ENCODE results near the gene PIGK.
A peak's percentile ranks its signal among the peaks of the same experiment; 100 is the strongest.
"Not testable (repeated sequence)": the region's sequence is repeated elsewhere in the genome, so short reads cannot be mapped to it uniquely, and the experiment has no call there.

Gene PIGK

GRCh38 chr1:77222496-77222895 is 3.3 kb upstream of the PIGK start:
- ATAC-seq (ENCODE audit: low read depth): no peak

DNA sequence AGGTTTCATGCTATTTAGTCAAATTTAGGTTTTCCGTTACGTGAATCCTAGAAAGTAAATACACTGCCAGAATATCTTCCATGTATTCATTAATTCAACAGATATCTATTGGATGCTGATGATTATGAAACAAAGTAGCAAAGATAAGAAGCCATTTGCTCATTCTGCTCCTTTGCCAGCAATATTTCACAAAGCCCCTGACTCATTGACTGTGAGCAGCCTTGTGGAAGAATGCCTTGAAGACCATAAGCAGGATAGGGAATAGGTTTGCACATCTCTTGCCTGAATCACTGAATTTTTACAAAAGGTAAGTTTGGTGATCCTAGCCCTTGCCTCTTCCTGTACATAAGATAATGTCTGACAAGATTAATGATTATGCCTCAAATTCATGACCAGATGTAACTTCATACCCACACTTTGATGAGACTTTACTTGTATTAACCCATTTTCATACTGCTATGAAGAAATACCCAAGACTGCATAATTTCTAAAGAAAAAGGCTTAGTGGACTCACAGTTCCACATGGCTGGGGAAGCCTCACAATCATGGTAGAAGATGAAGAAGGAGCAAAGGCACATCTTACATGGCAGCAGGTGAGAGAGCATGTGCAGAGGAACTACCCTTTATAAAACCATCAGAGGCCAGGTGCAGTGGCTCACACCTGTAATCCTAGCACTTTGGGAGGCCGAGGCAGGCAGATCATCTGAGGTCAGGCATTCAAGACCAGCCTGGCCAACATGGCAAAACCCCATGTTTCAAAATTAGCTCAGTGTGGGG is 1.6 kb upstream of the PIGK start:
- H3K27ac ChIP-seq (ENCODE audit: poor library complexity, severe bottlenecking): no peak overlapping the region
- no peak overlapping the region for H3K4me3 ChIP-seq (ENCODE audit: severe bottlenecking)
- no peak for DNase-seq (ENCODE audit: low spot score)
- peaks cover 11% of the 10 kb centered on the region for H3K4me1 ChIP-seq (ENCODE audit: insufficient read depth, poor library complexity, severe bottlenecking)
- H3K9me3 ChIP-seq (ENCODE audit: severe bottlenecking): no peaks in the 10 kb centered on the region
- TF ChIP-seq, protein P1, sequence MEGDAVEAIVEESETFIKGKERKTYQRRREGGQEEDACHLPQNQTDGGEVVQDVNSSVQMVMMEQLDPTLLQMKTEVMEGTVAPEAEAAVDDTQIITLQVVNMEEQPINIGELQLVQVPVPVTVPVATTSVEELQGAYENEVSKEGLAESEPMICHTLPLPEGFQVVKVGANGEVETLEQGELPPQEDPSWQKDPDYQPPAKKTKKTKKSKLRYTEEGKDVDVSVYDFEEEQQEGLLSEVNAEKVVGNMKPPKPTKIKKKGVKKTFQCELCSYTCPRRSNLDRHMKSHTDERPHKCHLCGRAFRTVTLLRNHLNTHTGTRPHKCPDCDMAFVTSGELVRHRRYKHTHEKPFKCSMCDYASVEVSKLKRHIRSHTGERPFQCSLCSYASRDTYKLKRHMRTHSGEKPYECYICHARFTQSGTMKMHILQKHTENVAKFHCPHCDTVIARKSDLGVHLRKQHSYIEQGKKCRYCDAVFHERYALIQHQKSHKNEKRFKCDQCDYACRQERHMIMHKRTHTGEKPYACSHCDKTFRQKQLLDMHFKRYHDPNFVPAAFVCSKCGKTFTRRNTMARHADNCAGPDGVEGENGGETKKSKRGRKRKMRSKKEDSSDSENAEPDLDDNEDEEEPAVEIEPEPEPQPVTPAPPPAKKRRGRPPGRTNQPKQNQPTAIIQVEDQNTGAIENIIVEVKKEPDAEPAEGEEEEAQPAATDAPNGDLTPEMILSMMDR (IDR thresholded peaks at IDR 0.05; ENCODE audit: poor library complexity, severe bottlenecking): no peak
- peak; percentile 28; the same call in 1 of the 3 replicates for ATAC-seq (ENCODE audit: low read depth)
- H3K27me3 ChIP-seq (ENCODE audit: insufficient read depth, poor library complexity, severe bottlenecking): no peaks in the 10 kb centered on the region
- H3K36me3 ChIP-seq (ENCODE audit: low read depth): peaks cover 10% of the 10 kb centered on the region; the same call in 1 of the 2 replicates

More at GRCh38 chr1:77222496-77222895, 3.3 kb upstream of the PIGK start:
- no peak overlapping the region for H3K27ac ChIP-seq (ENCODE audit: poor library complexity, severe bottlenecking)
- H3K27me3 ChIP-seq (ENCODE audit: insufficient read depth, poor library complexity, severe bottlenecking): no peaks in the 10 kb centered on the region
- H3K9me3 ChIP-seq (ENCODE audit: severe bottlenecking): no peaks in the 10 kb centered on the region
- no peak for DNase-seq (ENCODE audit: low spot score)
- TF ChIP-seq, protein P1 (IDR thresholded peaks at IDR 0.05; ENCODE audit: poor library complexity, severe bottlenecking): no peak
- H3K4me3 ChIP-seq (ENCODE audit: severe bottlenecking): no peak overlapping the region
- peaks cover 11% of the 10 kb centered on the region for H3K4me1 ChIP-seq (ENCODE audit: insufficient read depth, poor library complexity, severe bottlenecking)
- 0 out of 2 replicates have a peak, but pooled peaks cover 5% of the 10 kb centered on the region for H3K36me3 ChIP-seq (ENCODE audit: low read depth)

GRCh38 chr1:77218477-77219165 is 609 bp downstream of the PIGK start:
- no peaks in the 10 kb centered on the region for H3K27me3 ChIP-seq (ENCODE audit: insufficient read depth, poor library complexity, severe bottlenecking)
- no peaks in the 10 kb centered on the region for H3K9me3 ChIP-seq (ENCODE audit: severe bottlenecking)
- H3K36me3 ChIP-seq (ENCODE audit: low read depth): peaks cover 11% of the 10 kb centered on the region; the same call in 1 of the 2 replicates
- no peak for DNase-seq (ENCODE audit: low spot score)
- peak; percentile 54 for ATAC-seq (ENCODE audit: low read depth)
- TF ChIP-seq, protein P1 (IDR thresholded peaks at IDR 0.05; ENCODE audit: poor library complexity, severe bottlenecking): no peak
- H3K4me3 ChIP-seq (ENCODE audit: severe bottlenecking): peak overlapping the region; percentile 65
- H3K27ac ChIP-seq (ENCODE audit: poor library complexity, severe bottlenecking): peak overlapping the region; percentile 54
- H3K4me1 ChIP-seq (ENCODE audit: insufficient read depth, poor library complexity, severe bottlenecking): peaks cover 11% of the 10 kb centered on the region

DNA sequence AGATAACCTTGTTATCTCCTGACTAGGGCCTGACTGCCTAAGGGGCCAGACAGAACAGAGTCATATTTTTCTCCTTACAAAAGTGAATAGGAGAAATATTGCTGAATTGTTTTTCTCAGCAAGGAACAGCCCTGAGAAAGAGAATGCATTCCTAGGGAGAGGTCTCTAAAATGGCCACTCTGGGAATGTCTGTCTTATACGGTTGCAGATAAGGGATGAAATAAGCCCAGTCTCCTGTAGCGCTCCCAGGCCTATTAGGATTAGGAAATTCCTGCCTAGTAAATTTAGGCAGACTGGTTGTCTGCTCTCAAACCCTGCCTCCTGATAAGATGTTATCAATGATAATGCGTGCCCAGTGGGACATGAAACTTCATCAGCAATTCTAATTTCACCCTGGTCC is 15.2 kb downstream of the PIGK start:
- H3K36me3 ChIP-seq (ENCODE audit: low read depth); H3K4me1 ChIP-seq (ENCODE audit: insufficient read depth, poor library complexity, severe bottlenecking): not testable (repeated sequence)

GRCh38 chr1:77202751-77203150 is 16.5 kb downstream of the PIGK start:
- TF ChIP-seq, protein P1 (IDR thresholded peaks at IDR 0.05; ENCODE audit: poor library complexity, severe bottlenecking): no peak
- H3K27ac ChIP-seq (ENCODE audit: poor library complexity, severe bottlenecking): no peak overlapping the region
- ATAC-seq (ENCODE audit: low read depth): no peak

More for the DNA sequence above, 15.2 kb downstream of the PIGK start:
- DNase-seq (ENCODE audit: low spot score); H3K4me3 ChIP-seq (ENCODE audit: severe bottlenecking); ATAC-seq (ENCODE audit: low read depth); H3K9me3 ChIP-seq (ENCODE audit: severe bottlenecking); H3K27ac ChIP-seq (ENCODE audit: poor library complexity, severe bottlenecking); H3K27me3 ChIP-seq (ENCODE audit: insufficient read depth, poor library complexity, severe bottlenecking): not testable (repeated sequence)

More at GRCh38 chr1:77202751-77203150, 16.5 kb downstream of the PIGK start:
- Histone ChIP-seq H3K4me3 (ENCODE audit: severe bottlenecking) (no peak overlapping the region), H3K9me3 (ENCODE audit: severe bottlenecking) (no peaks in the 10 kb centered on the region), H3K4me1 (ENCODE audit: insufficient read depth, poor library complexity, severe bottlenecking) (no peaks in the 10 kb centered on the region), H3K36me3 (ENCODE audit: low read depth) (no peaks in the 10 kb centered on the region), H3K27me3 (ENCODE audit: insufficient read depth, poor library complexity, severe bottlenecking) (no peaks in the 10 kb centered on the region)
- DNase-seq (ENCODE audit: low spot score): no peak
